Mesendoderm (in vitro differentiated cells): ENCODE results near the gene TTLL13.
A peak's percentile ranks its signal among the peaks of the same experiment; 100 is the strongest.

ENCODE experiments used
- DNase-seq: peaks from one replicate; pipeline ENCODE4 v3.0.0; 2013
- H2AK5ac ChIP-seq: 2 replicates; pipeline ENCODE4 v1.6.1; 2013; ENCODE audit warnings: low read length, inconsistent platforms
- H2BK120ac ChIP-seq: 2 replicates; pipeline ENCODE4 v1.6.1; 2013; ENCODE audit warnings: low read depth, mild to moderate bottlenecking, low read length, moderate library complexity, mixed read lengths
- H2BK15ac ChIP-seq: replicated peaks from 2 replicates; pipeline ENCODE4 v1.6.1; 2013; ENCODE audit warnings: low read depth, mild to moderate bottlenecking, moderate library complexity
- H2BK5ac ChIP-seq: 2 replicates; pipeline ENCODE4 v1.6.1; 2013; ENCODE audit warnings: low read length, inconsistent platforms
- H3K18ac ChIP-seq: 2 replicates; pipeline ENCODE4 v1.6.1; 2013; ENCODE audit warnings: mild to moderate bottlenecking, low read length, mixed read lengths
- H3K23ac ChIP-seq: one replicate; pipeline ENCODE4 v1.6.1; 2013; ENCODE audit warnings: low read length
- H3K27ac ChIP-seq: 2 replicates; pipeline ENCODE4 v1.5.1; 2013; ENCODE audit warnings: low read depth, mild to moderate bottlenecking, inconsistent platforms, low read length, moderate library complexity
- H3K27me3 ChIP-seq: 2 replicates; pipeline ENCODE4 v1.6.1; 2013; ENCODE audit warnings: low read length, control low read depth, mild to moderate bottlenecking, inconsistent platforms; ENCODE audit not compliant: insufficient read depth, poor library complexity
- H3K36me3 ChIP-seq: 2 replicates; pipeline ENCODE4 v1.6.1; 2013; ENCODE audit warnings: low read length, inconsistent platforms; ENCODE audit not compliant: control insufficient read depth, insufficient read depth
- H3K4ac ChIP-seq: one replicate; pipeline ENCODE4 v1.6.1; 2013; ENCODE audit warnings: low read depth, mild to moderate bottlenecking, low read length, moderate library complexity
- H3K4me1 ChIP-seq: 2 replicates; pipeline ENCODE4 v1.6.1; 2013; ENCODE audit warnings: low read depth, low read length, inconsistent platforms; ENCODE audit not compliant: control insufficient read depth
- H3K4me2 ChIP-seq: 2 replicates; pipeline ENCODE4 v1.6.1; 2013; ENCODE audit warnings: low read length
- H3K4me3 ChIP-seq: 2 replicates; pipeline ENCODE4 v1.5.1; 2013; ENCODE audit warnings: mild to moderate bottlenecking, low read length
- H3K56ac ChIP-seq: one replicate; pipeline ENCODE4 v1.6.1; 2013; ENCODE audit warnings: low read length
- H3K79me1 ChIP-seq: 2 replicates; pipeline ENCODE4 v1.6.1; 2013; ENCODE audit warnings: low read length, inconsistent platforms
- H3K79me2 ChIP-seq: 2 replicates; pipeline ENCODE4 v1.6.1; 2013; ENCODE audit warnings: mild to moderate bottlenecking, low read length; ENCODE audit not compliant: control insufficient read depth, insufficient read depth
- H3K9ac ChIP-seq: 2 replicates; pipeline ENCODE4 v1.6.1; 2013; ENCODE audit warnings: low read length, inconsistent platforms
- H4K5ac ChIP-seq: one replicate; pipeline ENCODE4 v1.6.1; 2013; ENCODE audit warnings: low read length
- H4K8ac ChIP-seq: one replicate; pipeline ENCODE4 v1.6.1; 2013; ENCODE audit warnings: low read depth, mild to moderate bottlenecking, control low read depth, low read length, moderate library complexity
- WGBS: extraction: QIAGEN DNeasy Blood & Tissue Kit; methylation state at CpG from one replicate; pipeline ENCODE4 v1.1.7; 2013; ENCODE audit warnings: low lambda C conversion rate, missing lambda C conversion rate; ENCODE audit not compliant: insufficient coverage; ENCODE audit errors: extremely low coverage; 5-methylcytosine and 5-hydroxymethylcytosine counted together

Gene TTLL13

GRCh38 chr15:90221246-90221900, 28.0 kb upstream of the TTLL13 start:
- no peak overlapping the region for H4K5ac ChIP-seq
- no peak overlapping the region for H3K4me3 ChIP-seq
- H2BK5ac ChIP-seq: no peak overlapping the region
- no peak overlapping the region for H3K4me2 ChIP-seq
- H3K27ac ChIP-seq: no peak overlapping the region
- DNase-seq: peak; percentile 86
- no peak overlapping the region for H2BK15ac ChIP-seq
- no peak overlapping the region for H3K9ac ChIP-seq
- no peak overlapping the region for H2BK120ac ChIP-seq
- no peak overlapping the region for H3K23ac ChIP-seq
- no peaks in the 10 kb centered on the region for H3K79me1 ChIP-seq
- no CpG with 5 or more reads among the region's 14 CpGs for WGBS
- no peaks in the 10 kb centered on the region for H3K36me3 ChIP-seq
- H3K56ac ChIP-seq: no peak overlapping the region
- H4K8ac ChIP-seq: no peak overlapping the region
- H3K18ac ChIP-seq: no peak overlapping the region
- no peak overlapping the region for H2AK5ac ChIP-seq
- no peaks in the 10 kb centered on the region for H3K27me3 ChIP-seq
- no peaks in the 10 kb centered on the region for H3K79me2 ChIP-seq
- no peak overlapping the region for H3K4ac ChIP-seq
- no peaks in the 10 kb centered on the region for H3K4me1 ChIP-seq

- no peak overlapping the region for H2BK5ac ChIP-seq
- H3K4ac ChIP-seq: no peak overlapping the region
- no peak overlapping the region for H3K4me3 ChIP-seq
- H2BK120ac ChIP-seq: no peak overlapping the region
- no peaks in the 10 kb centered on the region for H3K4me1 ChIP-seq
- DNase-seq: no peak
- H4K8ac ChIP-seq: no peak overlapping the region
- H3K27me3 ChIP-seq: no peaks in the 10 kb centered on the region
- H2BK15ac ChIP-seq: no peak overlapping the region
- no peak overlapping the region for H4K5ac ChIP-seq
- WGBS: no CpG with 5 or more reads among the region's 2 CpGs
- H3K18ac ChIP-seq: no peak overlapping the region
- H3K36me3 ChIP-seq: no peaks in the 10 kb centered on the region
- H3K79me1 ChIP-seq: no peaks in the 10 kb centered on the region
- H3K23ac ChIP-seq: no peak overlapping the region
- H2AK5ac ChIP-seq: no peak overlapping the region
- no peak overlapping the region for H3K9ac ChIP-seq
- no peaks in the 10 kb centered on the region for H3K79me2 ChIP-seq
- no peak overlapping the region for H3K4me2 ChIP-seq
- H3K56ac ChIP-seq: no peak overlapping the region
- H3K27ac ChIP-seq: no peak overlapping the region
Measured at GRCh38 chr15:90222547-90222946, 26.8 kb upstream of the TTLL13 start.

- no peak overlapping the region for H3K4ac ChIP-seq
- no peak overlapping the region for H4K8ac ChIP-seq
- H3K18ac ChIP-seq: no peak overlapping the region
- no peak overlapping the region for H3K9ac ChIP-seq
- no peaks in the 10 kb centered on the region for H3K36me3 ChIP-seq
- H3K4me3 ChIP-seq: no peak overlapping the region
- no peak overlapping the region for H3K27ac ChIP-seq
- no peak overlapping the region for H2BK15ac ChIP-seq
- no peak overlapping the region for H3K23ac ChIP-seq
- H3K4me2 ChIP-seq: no peak overlapping the region
- no peak overlapping the region for H3K56ac ChIP-seq
- no peaks in the 10 kb centered on the region for H3K4me1 ChIP-seq
- no CpG with 5 or more reads among the region's 22 CpGs for WGBS
- no peak for DNase-seq
- H3K79me1 ChIP-seq: no peaks in the 10 kb centered on the region
- H2BK5ac ChIP-seq: no peak overlapping the region
- H2AK5ac ChIP-seq: no peak overlapping the region
- H3K27me3 ChIP-seq: no peaks in the 10 kb centered on the region
- H4K5ac ChIP-seq: no peak overlapping the region
- H2BK120ac ChIP-seq: no peak overlapping the region
- no peaks in the 10 kb centered on the region for H3K79me2 ChIP-seq
Measured at GRCh38 chr15:90223441-90224165, 25.8 kb upstream of the TTLL13 start.

GRCh38 chr15:90225047-90225446, 24.3 kb upstream of the TTLL13 start:
- DNase-seq: no peak
- H2AK5ac ChIP-seq: no peak overlapping the region
- no peak overlapping the region for H3K23ac ChIP-seq
- no peaks in the 10 kb centered on the region for H3K27me3 ChIP-seq
- no peaks in the 10 kb centered on the region for H3K79me2 ChIP-seq
- no peak overlapping the region for H3K4ac ChIP-seq
- no peak overlapping the region for H3K4me2 ChIP-seq
- H3K4me3 ChIP-seq: no peak overlapping the region
- no peaks in the 10 kb centered on the region for H3K4me1 ChIP-seq
- no peak overlapping the region for H4K5ac ChIP-seq
- no CpG with 5 or more reads among the region's 17 CpGs for WGBS
- H3K36me3 ChIP-seq: peaks cover 3% of the 10 kb centered on the region
- no peak overlapping the region for H3K9ac ChIP-seq
- no peak overlapping the region for H2BK5ac ChIP-seq
- no peak overlapping the region for H3K18ac ChIP-seq
- H4K8ac ChIP-seq: no peak overlapping the region
- no peaks in the 10 kb centered on the region for H3K79me1 ChIP-seq
- H2BK15ac ChIP-seq: no peak overlapping the region
- no peak overlapping the region for H3K56ac ChIP-seq
- H2BK120ac ChIP-seq: no peak overlapping the region
- no peak overlapping the region for H3K27ac ChIP-seq

- H2AK5ac ChIP-seq: no peak overlapping the region
- no peak overlapping the region for H4K8ac ChIP-seq
- no peak overlapping the region for H2BK120ac ChIP-seq
- H3K36me3 ChIP-seq: peaks cover 5% of the 10 kb centered on the region
- no peak overlapping the region for H2BK15ac ChIP-seq
- H3K79me2 ChIP-seq: no peaks in the 10 kb centered on the region
- no peaks in the 10 kb centered on the region for H3K79me1 ChIP-seq
- H3K4me1 ChIP-seq: no peaks in the 10 kb centered on the region
- H3K23ac ChIP-seq: no peak overlapping the region
- no peak overlapping the region for H4K5ac ChIP-seq
- no peak overlapping the region for H2BK5ac ChIP-seq
- no peak overlapping the region for H3K27ac ChIP-seq
- H3K27me3 ChIP-seq: no peaks in the 10 kb centered on the region
- no peak overlapping the region for H3K4ac ChIP-seq
- no peak for DNase-seq
- H3K4me3 ChIP-seq: no peak overlapping the region
- H3K56ac ChIP-seq: no peak overlapping the region
- H3K9ac ChIP-seq: no peak overlapping the region
- H3K4me2 ChIP-seq: no peak overlapping the region
- WGBS: no CpG with 5 or more reads among the region's 18 CpGs
- H3K18ac ChIP-seq: no peak overlapping the region
Measured at GRCh38 chr15:90225504-90226234, 23.7 kb upstream of the TTLL13 start.
